Osteocyte (in vitro differentiated cells): ENCODE data around the gene GLTP. TPM values are rescaled to one million over a fixed set of nuclear protein-coding genes. Genes with fewer than 3 reads are reported as not detected.

ENCODE experiments used
- DNase-seq: peaks from one replicate; pipeline ENCODE4 v3.0.0; 2021; ENCODE audit warnings: mixed read lengths; ENCODE audit not compliant: unreplicated experiment; ENCODE audit errors: extremely low spot score
- H3K27ac Mint-ChIP-seq: one replicate; pipeline ENCODE4 v1.8.0; 2021; ENCODE audit warnings: mild to moderate bottlenecking, mixed read lengths; ENCODE audit not compliant: unreplicated experiment
- H3K27me3 Mint-ChIP-seq: one replicate; pipeline ENCODE4 v1.8.0; 2021; ENCODE audit warnings: mixed read lengths; ENCODE audit not compliant: unreplicated experiment
- H3K36me3 Mint-ChIP-seq: one replicate; pipeline ENCODE4 v1.8.0; 2021; ENCODE audit warnings: mixed read lengths; ENCODE audit not compliant: unreplicated experiment
- H3K4me1 Mint-ChIP-seq: one replicate; pipeline ENCODE4 v1.8.0; 2021; ENCODE audit warnings: mixed read lengths; ENCODE audit not compliant: unreplicated experiment
- H3K4me3 Mint-ChIP-seq: one replicate; pipeline ENCODE4 v1.8.0; 2021; ENCODE audit warnings: mild to moderate bottlenecking, moderate library complexity, mixed read lengths; ENCODE audit not compliant: unreplicated experiment
- H3K9me3 Mint-ChIP-seq: one replicate; pipeline ENCODE4 v1.8.0; 2021; ENCODE audit warnings: mixed read lengths; ENCODE audit not compliant: unreplicated experiment
- total RNA-seq: library from RNA; stranded (reverse); gene quantifications from 2 replicates; pipeline ENCODE4 v1.2.1, GENCODE V29; 2021
- TF ChIP-seq, protein P1 (sequence below): fragments of 200-600 bp; sonication (generic); IDR thresholded peaks from 2 replicates; pipeline ENCODE4 v1.5.0; 2021; ENCODE audit warnings: antibody characterized with exemption, mild to moderate bottlenecking, moderate library complexity

The GLTP gene
- total RNA-seq, 1 donor from 2014 or later = 34.5 TPM

DNA sequence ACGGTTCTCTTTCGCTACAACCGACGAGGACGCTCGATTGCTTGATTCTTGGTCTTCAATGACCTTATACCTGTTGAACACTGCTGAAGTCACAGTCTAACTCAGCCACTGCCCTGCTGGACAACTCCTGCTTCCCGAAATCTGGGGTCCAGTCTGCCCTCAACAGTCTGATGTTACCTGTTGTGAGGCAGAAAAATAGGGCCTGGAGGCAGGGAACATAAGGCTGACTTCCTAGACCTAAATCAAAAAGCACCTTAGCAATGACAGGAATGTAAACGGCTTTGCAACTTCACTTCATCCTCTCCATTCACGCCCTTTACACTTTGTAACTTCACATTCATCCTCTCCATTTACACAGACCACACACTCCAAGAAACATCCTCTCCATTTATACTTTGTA is 597 bp upstream of the GLTP start:
- Mint-ChIP-seq H3K27ac (peak overlapping the region; percentile 32), H3K4me3 (peak overlapping the region; percentile 85), H3K27me3 (no peaks in the 10 kb centered on the region), H3K4me1 (peaks cover 35% of the 10 kb centered on the region), H3K9me3 (no peaks in the 10 kb centered on the region), H3K36me3 (peaks cover 1% of the 10 kb centered on the region)
- TF ChIP-seq, protein P1, sequence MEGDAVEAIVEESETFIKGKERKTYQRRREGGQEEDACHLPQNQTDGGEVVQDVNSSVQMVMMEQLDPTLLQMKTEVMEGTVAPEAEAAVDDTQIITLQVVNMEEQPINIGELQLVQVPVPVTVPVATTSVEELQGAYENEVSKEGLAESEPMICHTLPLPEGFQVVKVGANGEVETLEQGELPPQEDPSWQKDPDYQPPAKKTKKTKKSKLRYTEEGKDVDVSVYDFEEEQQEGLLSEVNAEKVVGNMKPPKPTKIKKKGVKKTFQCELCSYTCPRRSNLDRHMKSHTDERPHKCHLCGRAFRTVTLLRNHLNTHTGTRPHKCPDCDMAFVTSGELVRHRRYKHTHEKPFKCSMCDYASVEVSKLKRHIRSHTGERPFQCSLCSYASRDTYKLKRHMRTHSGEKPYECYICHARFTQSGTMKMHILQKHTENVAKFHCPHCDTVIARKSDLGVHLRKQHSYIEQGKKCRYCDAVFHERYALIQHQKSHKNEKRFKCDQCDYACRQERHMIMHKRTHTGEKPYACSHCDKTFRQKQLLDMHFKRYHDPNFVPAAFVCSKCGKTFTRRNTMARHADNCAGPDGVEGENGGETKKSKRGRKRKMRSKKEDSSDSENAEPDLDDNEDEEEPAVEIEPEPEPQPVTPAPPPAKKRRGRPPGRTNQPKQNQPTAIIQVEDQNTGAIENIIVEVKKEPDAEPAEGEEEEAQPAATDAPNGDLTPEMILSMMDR = no peak
- DNase-seq = no peak

DNA sequence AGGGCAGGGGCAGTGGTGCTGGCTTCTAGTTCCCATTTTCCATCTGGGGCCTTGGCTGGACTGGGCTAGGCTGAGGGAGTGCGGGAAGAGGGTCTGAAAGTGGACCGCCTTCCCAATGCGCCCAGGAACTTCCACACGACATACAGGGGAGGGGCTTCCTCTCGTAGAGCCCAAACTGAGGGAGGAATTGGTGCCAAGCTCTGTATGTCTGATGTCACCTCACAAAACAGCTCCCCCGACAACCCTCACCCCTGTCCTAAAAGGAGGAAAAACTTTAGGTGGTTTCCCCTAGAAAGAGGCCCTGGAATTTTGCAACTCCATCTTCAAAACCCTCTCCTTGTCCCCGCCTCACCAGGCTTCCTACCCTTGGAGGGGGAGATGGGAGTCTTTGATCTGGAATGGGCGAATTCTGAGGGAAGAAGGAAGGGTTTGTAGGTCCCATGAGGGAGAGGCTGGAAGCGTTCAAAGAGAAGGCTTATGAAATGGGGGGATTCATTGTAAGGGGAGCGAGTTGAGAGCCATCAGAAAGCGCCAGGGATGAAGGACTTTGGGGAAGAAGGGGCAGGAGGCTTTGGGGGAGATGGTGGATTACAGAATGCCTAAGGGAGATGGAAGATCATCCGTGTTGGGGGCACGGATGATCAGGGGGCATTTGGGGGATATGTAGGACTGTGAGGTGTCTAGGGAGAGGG is 844 bp downstream of the GLTP start:
- no peaks in the 10 kb centered on the region for H3K9me3 Mint-ChIP-seq
- peaks cover 1% of the 10 kb centered on the region for H3K36me3 Mint-ChIP-seq
- no peak for DNase-seq
- H3K27ac Mint-ChIP-seq = peak overlapping the region; percentile 89
- TF ChIP-seq, protein P1 = no peak
- peak overlapping the region; percentile 96 for H3K4me3 Mint-ChIP-seq
- H3K27me3 Mint-ChIP-seq = no peaks in the 10 kb centered on the region
- peaks cover 35% of the 10 kb centered on the region for H3K4me1 Mint-ChIP-seq

DNA sequence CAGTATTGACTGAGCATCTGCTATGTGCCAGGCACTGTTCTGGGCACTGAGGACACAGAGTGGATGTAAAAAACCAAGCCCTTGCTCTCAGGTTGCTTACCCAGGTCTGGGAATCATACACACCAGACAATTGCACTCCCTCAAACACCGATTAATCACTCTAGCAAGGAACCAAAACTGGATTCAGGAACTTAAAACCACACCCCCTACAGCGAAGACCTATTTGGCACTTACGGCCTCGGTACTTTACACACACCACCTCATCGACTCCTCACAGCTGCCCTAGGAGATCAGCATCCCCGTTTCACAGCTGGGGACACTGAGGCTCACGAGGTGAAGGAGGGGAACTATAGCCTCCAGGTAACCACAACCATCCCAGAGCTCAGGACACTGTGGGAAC is 1.6 kb downstream of the GLTP start:
- Mint-ChIP-seq H3K4me1 (peaks cover 35% of the 10 kb centered on the region), H3K4me3 (peak overlapping the region; percentile 96), H3K36me3 (peaks cover 1% of the 10 kb centered on the region), H3K27ac (no peak overlapping the region), H3K9me3 (no peaks in the 10 kb centered on the region), H3K27me3 (no peaks in the 10 kb centered on the region)
- TF ChIP-seq, protein P1 = no peak
- DNase-seq = no peak

DNA sequence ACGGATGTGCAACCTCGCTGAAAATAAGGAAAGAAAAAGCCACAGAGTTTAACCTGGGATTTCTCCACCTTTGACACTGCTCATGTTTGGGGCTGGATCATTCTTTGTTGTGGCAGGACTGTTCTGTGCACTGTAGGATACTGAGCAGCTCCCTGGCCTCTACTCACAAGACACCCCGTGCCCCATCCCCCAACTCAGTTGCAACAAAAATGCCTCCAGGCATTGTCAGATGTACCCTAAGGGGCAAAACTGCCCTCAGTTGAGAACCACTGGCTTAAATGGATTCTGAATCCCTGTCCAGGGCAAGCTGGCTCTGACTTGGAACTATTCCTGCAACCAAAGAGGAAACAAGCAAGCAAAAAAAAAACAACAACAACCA is 2.1 kb downstream of the GLTP start:
- TF ChIP-seq, protein P1 = no peak
- Mint-ChIP-seq H3K4me1 (peaks cover 35% of the 10 kb centered on the region), H3K27ac (no peak overlapping the region), H3K27me3 (no peaks in the 10 kb centered on the region), H3K9me3 (no peaks in the 10 kb centered on the region), H3K4me3 (no peak overlapping the region), H3K36me3 (peaks cover 1% of the 10 kb centered on the region)
- no peak for DNase-seq

DNA sequence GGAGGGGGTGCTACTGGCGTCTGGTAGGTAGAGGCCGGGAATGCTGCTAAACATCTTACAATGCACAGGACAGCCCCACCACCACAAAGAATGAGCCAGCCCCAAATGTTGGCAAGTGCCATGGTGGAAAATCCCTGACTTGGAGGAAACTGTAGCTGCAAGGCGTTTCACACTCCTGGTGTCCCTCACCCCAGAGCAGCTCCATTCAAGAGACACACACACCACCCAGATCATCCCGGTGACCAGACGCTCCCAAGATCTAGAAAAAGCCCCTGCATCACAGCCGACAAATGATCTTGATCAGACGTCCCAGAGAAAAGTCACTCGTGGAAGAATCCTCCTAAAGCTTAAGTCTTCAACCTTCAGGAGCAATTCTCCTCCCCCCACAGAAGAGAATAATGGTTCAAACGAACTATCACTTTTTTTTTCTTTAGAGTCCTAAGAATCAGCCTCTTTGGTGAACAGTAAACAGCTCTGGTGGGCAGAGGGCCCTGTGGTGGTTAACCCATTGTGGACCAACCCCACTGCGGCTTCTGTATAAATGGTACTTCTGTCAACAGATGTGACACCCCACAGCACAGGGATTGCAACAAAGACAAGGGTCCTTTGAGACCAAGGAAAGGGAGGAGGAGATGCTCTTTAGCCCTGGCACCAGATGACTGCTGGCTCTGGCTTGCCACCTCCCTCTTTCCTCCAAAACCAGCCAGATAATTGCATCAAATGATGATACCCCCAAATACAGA is 2.7 kb downstream of the GLTP start:
- Mint-ChIP-seq H3K27me3 (no peaks in the 10 kb centered on the region), H3K4me1 (peaks cover 35% of the 10 kb centered on the region), H3K4me3 (peak overlapping the region; percentile 40), H3K27ac (no peak overlapping the region), H3K36me3 (peaks cover 1% of the 10 kb centered on the region), H3K9me3 (no peaks in the 10 kb centered on the region)
- DNase-seq = no peak
- TF ChIP-seq, protein P1 = no peak
